Subcutaneous abdominal adipose tissue (tissue), 5 donors: ENCODE results near the gene ACIN1.
"Not testable (repeated sequence)": the region's sequence is repeated elsewhere in the genome, so short reads cannot be mapped to it uniquely, and the experiment has no call there.

ENCODE experiments used
- H3K27ac ChIP-seq: one replicate; pipeline ENCODE4 v1.7.0; 2013; ENCODE audit warnings: low read depth, mild to moderate bottlenecking, inconsistent platforms, low read length, moderate library complexity
- H3K27me3 ChIP-seq, 5 donors: one replicate each; pipeline ENCODE4 v1.7.0; 2013; ENCODE audit warnings: low read length in 5 of 5, inconsistent platforms in 1 of 5; ENCODE audit not compliant: control insufficient read depth in 5 of 5, insufficient read depth in 4 of 5
- H3K36me3 ChIP-seq, 5 donors: one replicate each; pipeline ENCODE4 v1.7.0; 2013; ENCODE audit warnings: low read length in 5 of 5; ENCODE audit not compliant: control insufficient read depth in 5 of 5, insufficient read depth in 5 of 5
- H3K4me1 ChIP-seq, 5 donors: one replicate each; pipeline ENCODE4 v1.7.0; 2013; ENCODE audit warnings: low read length in 5 of 5, mild to moderate bottlenecking in 3 of 5, moderate library complexity in 1 of 5; ENCODE audit not compliant: control insufficient read depth in 5 of 5, insufficient read depth in 5 of 5
- H3K4me3 ChIP-seq, 5 donors: one replicate each; pipeline ENCODE4 v1.7.0; 2013; ENCODE audit warnings: low read length in 5 of 5, low read depth in 1 of 5
- H3K9ac ChIP-seq, 5 donors: one replicate each; pipeline ENCODE4 v1.7.0; 2013; ENCODE audit warnings: low read length in 5 of 5, mild to moderate bottlenecking in 4 of 5, moderate library complexity in 3 of 5
- H3K9me3 ChIP-seq, 5 donors: one replicate each; pipeline ENCODE4 v1.7.0; 2013; ENCODE audit warnings: low read length in 5 of 5; ENCODE audit not compliant: control insufficient read depth in 5 of 5
- donor health status: healthy.
- donor health status: healthy.
- donor health status: healthy.
- donor health status: healthy.
- donor health status: healthy.

ACIN1 gene

DNA sequence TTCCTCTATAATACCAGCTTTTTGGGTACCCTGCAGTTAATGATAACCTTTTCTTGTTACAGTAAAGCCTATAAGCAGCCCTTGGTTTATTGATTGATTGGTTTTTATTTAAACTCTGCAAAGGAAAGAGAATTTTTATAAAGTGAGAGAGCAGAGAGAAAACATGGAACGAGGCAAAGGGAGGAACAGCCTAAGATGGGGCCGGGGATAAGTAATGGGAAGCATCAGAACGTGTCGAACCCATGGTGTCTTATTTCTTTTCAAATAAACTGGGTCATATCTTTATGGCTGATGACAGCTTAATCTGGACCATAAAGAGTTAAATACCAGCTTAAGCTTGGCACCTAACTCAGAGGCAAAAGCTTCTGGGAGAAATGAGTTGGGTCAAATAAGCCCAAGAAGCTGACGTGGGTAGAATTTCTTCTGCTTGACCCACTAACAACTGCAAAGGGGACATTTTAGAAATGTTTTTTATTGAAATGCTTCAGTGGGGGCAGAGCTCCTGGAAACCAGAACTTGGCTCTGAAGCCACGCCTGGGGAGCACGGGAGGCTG lies 73.0 kb downstream of the ACIN1 start:
- H3K9ac ChIP-seq, result no peak overlapping the region
- H3K4me3 ChIP-seq, result no peak overlapping the region
- H3K36me3 ChIP-seq, result peaks cover 4 to 17% (median 13%) of the 10 kb centered on the region in 5 donors
- no peaks in the 10 kb centered on the region for H3K9me3 ChIP-seq
- H3K4me1 ChIP-seq, result peaks cover 0 to 5% (median 0%) of the 10 kb centered on the region in 5 donors
- no peaks in the 10 kb centered on the region for H3K27me3 ChIP-seq
- H3K27ac ChIP-seq, result no peak overlapping the region

DNA sequence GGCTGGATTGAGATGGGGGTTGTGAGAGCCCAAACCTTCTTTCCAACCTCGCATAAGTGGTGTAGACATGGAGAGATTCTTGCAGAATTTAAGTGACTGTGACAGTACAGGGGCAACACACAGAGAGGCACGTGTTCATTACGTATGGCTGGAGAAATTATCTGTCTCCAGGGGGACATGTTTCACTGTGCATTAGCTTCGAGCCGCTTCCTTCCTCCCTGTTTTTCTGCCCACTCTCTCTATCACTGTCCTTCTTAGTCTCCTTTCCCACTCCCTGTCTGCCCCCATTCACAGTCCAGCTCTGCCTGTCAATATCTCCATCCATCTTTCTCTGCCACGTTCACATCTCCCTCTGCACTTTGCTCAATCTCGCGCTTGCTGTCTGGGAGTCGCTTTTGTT lies 73.5 kb downstream of the ACIN1 start:
- Histone ChIP-seq H3K9me3 (no peaks in the 10 kb centered on the region), H3K9ac (no peak overlapping the region), H3K27ac (no peak overlapping the region), H3K27me3 (no peaks in the 10 kb centered on the region), H3K4me3 (no peak overlapping the region), H3K36me3 (peaks cover 4 to 17% (median 13%) of the 10 kb centered on the region in 5 donors), H3K4me1 (peaks cover 0 to 5% (median 0%) of the 10 kb centered on the region in 5 donors)

- H3K36me3 ChIP-seq, result peaks cover 0 to 8% (median 5%) of the 10 kb centered on the region in 5 donors
- peaks cover 0 to 2% (median 0%) of the 10 kb centered on the region in 5 donors for H3K4me1 ChIP-seq
- no peak overlapping the region for H3K9ac ChIP-seq
- H3K4me3 ChIP-seq, result no peak overlapping the region
- no peaks in the 10 kb centered on the region for H3K27me3 ChIP-seq
- no peak overlapping the region for H3K27ac ChIP-seq
- no peaks in the 10 kb centered on the region for H3K9me3 ChIP-seq
These were observed 74.5 kb downstream of the ACIN1 start for GRCh38 chr14:23020143-23021128.

GRCh38 chr14:23018107-23018506 lies 76.8 kb downstream of the ACIN1 start:
- Histone ChIP-seq H3K36me3 (no peaks in the 10 kb centered on the region), H3K4me3 (no peak overlapping the region), H3K9me3 (no peaks in the 10 kb centered on the region), H3K4me1 (no peaks in the 10 kb centered on the region), H3K27ac (no peak overlapping the region), H3K9ac (no peak overlapping the region), H3K27me3 (no peaks in the 10 kb centered on the region)

DNA sequence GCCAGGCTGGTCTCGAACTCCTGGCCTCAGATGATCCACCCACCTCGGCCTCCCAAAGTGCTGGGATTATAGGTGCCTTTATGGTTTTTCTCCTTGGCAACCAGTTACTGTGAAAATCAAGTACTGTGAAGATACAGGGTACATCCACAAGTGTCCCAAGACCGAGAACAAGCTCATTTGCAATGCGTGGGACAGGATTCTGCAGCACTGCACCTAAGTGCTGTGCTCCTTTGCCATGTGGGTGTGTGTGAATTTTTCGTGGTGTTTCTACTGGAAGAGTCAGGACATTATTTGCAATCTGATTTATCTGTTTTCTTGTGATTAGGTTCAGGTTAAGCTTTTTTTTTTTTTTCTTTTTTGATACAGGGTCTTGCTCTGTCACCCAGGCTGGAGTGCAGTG lies 77.8 kb downstream of the ACIN1 start:
- no peak overlapping the region for H3K4me3 ChIP-seq
- no peaks in the 10 kb centered on the region for H3K27me3 ChIP-seq
- H3K36me3 ChIP-seq, result no peaks in the 10 kb centered on the region
- H3K9ac ChIP-seq, result no peak overlapping the region
- no peak overlapping the region for H3K27ac ChIP-seq
- H3K4me1 ChIP-seq, result no peaks in the 10 kb centered on the region
- no peaks in the 10 kb centered on the region for H3K9me3 ChIP-seq

GRCh38 chr14:23015618-23016017 lies 79.3 kb downstream of the ACIN1 start:
- H3K36me3 ChIP-seq, result no peaks in the 10 kb centered on the region
- no peaks in the 10 kb centered on the region for H3K4me1 ChIP-seq
- no peak overlapping the region for H3K27ac ChIP-seq
- no peaks in the 10 kb centered on the region for H3K27me3 ChIP-seq
- no peaks in the 10 kb centered on the region for H3K9me3 ChIP-seq
- no peak overlapping the region for H3K9ac ChIP-seq
- no peak overlapping the region for H3K4me3 ChIP-seq

DNA sequence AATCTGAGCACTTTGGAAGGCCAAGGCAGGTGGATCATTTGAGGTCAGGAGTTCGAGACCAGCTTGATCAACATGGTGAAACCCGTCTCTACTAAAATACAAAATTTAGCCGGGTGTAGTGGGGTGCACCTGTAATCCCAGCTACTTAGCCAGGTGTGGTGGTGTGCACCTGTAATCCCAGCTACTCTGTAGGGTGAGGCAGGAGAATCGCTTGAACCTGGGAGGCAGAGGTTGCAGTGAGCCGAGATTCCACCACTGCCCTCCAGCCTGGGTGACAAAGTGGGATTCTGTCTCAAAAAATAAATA lies 81.2 kb downstream of the ACIN1 start:
- H3K27me3 ChIP-seq, H3K27ac ChIP-seq, H3K9ac ChIP-seq, H3K4me3 ChIP-seq, H3K9me3 ChIP-seq, H3K36me3 ChIP-seq: not testable (repeated sequence)
- H3K4me1 ChIP-seq, result peaks cover 0 to 11% (median 10%) of the 10 kb centered on the region in 5 donors

DNA sequence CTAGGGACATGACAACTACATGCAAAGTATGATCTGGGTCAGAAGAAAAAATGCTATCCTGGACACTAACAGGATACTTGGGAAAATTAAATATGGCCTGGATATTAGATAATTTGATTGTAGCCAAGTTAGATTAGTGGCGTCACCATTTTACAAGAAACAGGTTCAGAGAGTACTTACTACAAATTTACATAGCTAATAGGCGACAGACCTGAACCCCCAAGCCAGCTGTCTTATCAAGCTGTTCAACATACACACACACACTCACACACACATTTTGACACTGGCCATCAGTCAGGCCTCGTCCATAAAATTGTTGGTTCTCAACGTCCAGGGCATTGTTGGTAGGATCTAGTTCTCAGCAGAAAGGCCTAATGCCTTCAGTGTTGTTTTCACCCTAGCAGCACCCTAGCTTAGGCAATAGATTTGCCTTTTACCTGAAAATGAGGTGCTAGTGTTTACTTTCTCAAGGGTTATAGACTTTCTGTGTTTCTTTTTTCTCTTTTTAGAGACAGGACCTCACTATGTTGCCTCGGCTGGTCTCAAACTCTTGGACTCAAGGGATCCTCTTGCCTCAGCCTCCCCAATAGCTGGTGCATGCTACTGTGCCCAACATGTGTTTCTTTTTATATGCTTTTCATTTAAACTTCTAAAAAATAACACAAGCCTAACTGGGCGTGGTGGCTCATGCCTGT lies 81.7 kb downstream of the ACIN1 start:
- no peak overlapping the region for H3K27ac ChIP-seq
- H3K4me3 ChIP-seq, result no peak overlapping the region
- H3K9me3 ChIP-seq, result no peaks in the 10 kb centered on the region
- no peaks in the 10 kb centered on the region for H3K27me3 ChIP-seq
- H3K9ac ChIP-seq, result no peak overlapping the region
- peaks cover 0 to 11% (median 10%) of the 10 kb centered on the region in 5 donors for H3K4me1 ChIP-seq
- H3K36me3 ChIP-seq, result no peaks in the 10 kb centered on the region

GRCh38 chr14:23009939-23010726 lies 84.8 kb downstream of the ACIN1 start, which contains the start of gene C14orf93:
Gene C14orf93 (minus strand): TSS chr14:23010143. CDS start chr14:22999023, 11,120 bp downstream.
- Histone ChIP-seq H3K27ac (peak within 1 kb of the TSS; percentile 63), H3K9ac (peak within 1 kb of the TSS; percentile 34 to 71 (median 56)), H3K36me3 (no peaks in the 10 kb centered on the region), H3K4me3 (peak within 1 kb of the TSS; percentile 57 to 80 (median 69)), H3K9me3 (no peaks in the 10 kb centered on the region), H3K27me3 (no peaks in the 10 kb centered on the region), H3K4me1 (peaks cover 0 to 26% (median 23%) of the 10 kb centered on the region in 5 donors)
